ENCODE measurements around the gene KLK14. TPM values are rescaled to one million over a fixed set of nuclear protein-coding genes. Genes with fewer than 3 reads are reported as not detected.

KLK14 gene
- total and polyA plus RNA-seq, 2 of the 8 experiments (the other 6 are each of a cell fraction or from before 2014, with no cell fraction given): 0.09 to 1.2 TPM

DNA sequence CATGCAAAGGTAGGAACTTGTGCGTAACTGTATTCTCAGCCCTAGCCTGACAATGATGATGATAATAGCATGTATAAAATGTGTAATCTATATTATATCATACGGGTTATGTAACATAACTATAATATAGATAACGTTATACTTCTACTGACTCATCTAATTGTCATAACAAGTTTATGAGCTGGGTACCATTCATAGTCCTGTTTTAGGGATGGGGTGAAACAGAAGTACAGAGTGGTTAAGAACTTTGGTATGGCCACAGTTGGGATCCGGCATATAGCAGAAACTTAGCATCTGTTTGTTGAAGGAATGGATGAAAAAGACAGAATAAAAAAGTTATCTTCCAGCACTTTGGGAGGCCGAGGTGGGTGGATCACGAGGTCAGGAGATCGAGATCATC lies 20.3 kb upstream of the KLK14 start:
- Histone ChIP-seq H4K8ac (ENCODE audit: extremely low read depth, insufficient read depth, low read length) (no peak overlapping the region), H4K91ac (replicated peaks; ENCODE audit: insufficient read length, low read length) (no peak overlapping the region), H2BK5ac (ENCODE audit: low read depth, low read length) (no peak overlapping the region), H2AK5ac (ENCODE audit: low read depth, low read length) (no peak overlapping the region), H3K79me1 (ENCODE audit: low read depth, low read length) (peaks cover 6% of the 10 kb centered on the region), H2AFZ (ENCODE audit: low read length) (no peak overlapping the region), H3K9me3 (ENCODE audit: insufficient read depth in 2 of 2, low read depth in 1 of 2, low read length in 1 of 2) (no peaks in the 10 kb centered on the region), H4K5ac (ENCODE audit: insufficient read length, low read depth, low read length) (no peak overlapping the region), H2BK12ac (ENCODE audit: low read depth, low read length) (no peak overlapping the region), H4K20me1 (replicated peaks in 1 of 2; ENCODE audit: control insufficient read depth in 1 of 2, insufficient read depth in 2 of 2, low read length in 2 of 2) (peaks cover 2 to 8% of the 10 kb centered on the region in 2 experiments), H3K14ac (ENCODE audit: insufficient read length) (no peak overlapping the region), H3K23ac (ENCODE audit: insufficient read length) (no peak overlapping the region), H3K27me3 (replicated peaks in 1 of 4; ENCODE audit: control insufficient read depth in 3 of 4, extremely low read depth in 1 of 4, insufficient read depth in 3 of 4, low read length in 3 of 4) (no peaks in the 10 kb centered on the region; a peak in 1 of 7 replicates), H3K23me2 (ENCODE audit: low read depth, low read length) (peaks cover 7% of the 10 kb centered on the region; the same call in 1 of the 2 replicates), H2BK20ac (ENCODE audit: low read length) (no peak overlapping the region), H3K4ac (replicated peaks; ENCODE audit: insufficient read length, low read depth, low read length) (no peak overlapping the region), H3K18ac (ENCODE audit: extremely low read depth, low read length) (no peak overlapping the region), H3K27ac (ENCODE audit: low read depth, low read length) (no peak overlapping the region), H3K9ac (replicated peaks in 1 of 4; ENCODE audit: extremely low read depth in 1 of 4, low read depth in 3 of 4, low read length in 3 of 4) (no peak overlapping the region), H3K36me3 (ENCODE audit: control insufficient read depth in 2 of 4, insufficient read depth in 4 of 4, low read length in 3 of 4) (peaks cover 0 to 7% (median 1%) of the 10 kb centered on the region in 4 experiments; a peak in 4 of 8 replicates), H2BK120ac (replicated peaks; ENCODE audit: low read depth, low read length) (no peak overlapping the region), H3K4me1 (replicated peaks in 1 of 4; ENCODE audit: control insufficient read depth in 3 of 4, insufficient read depth in 4 of 4, low read length in 3 of 4) (peaks cover 0 to 6% (median 0%) of the 10 kb centered on the region in 4 experiments; a peak in 3 of 7 replicates), H3K56ac (replicated peaks; ENCODE audit: insufficient read length, low read depth, low read length) (no peak overlapping the region), H3K79me2 (ENCODE audit: control insufficient read depth in 1 of 2, insufficient read depth in 2 of 2, low read length in 2 of 2) (no peaks in the 10 kb centered on the region), H3K4me2 (ENCODE audit: insufficient read depth in 1 of 2, low read depth in 2 of 2, low read length in 2 of 2) (no peak overlapping the region), H3K4me3 (ENCODE audit: extremely low read depth in 1 of 4, insufficient read depth in 2 of 4, low read depth in 3 of 4, low read length in 4 of 4) (no peak overlapping the region), H2BK15ac (ENCODE audit: low read length) (no peak overlapping the region)
- no peak for FAIRE-seq
- POLR2A ChIA-PET (ENCODE audit: partially characterized antibody): no interaction called here
- 91% methylated on average over 7 of the region's 7 CpGs; no CpG with 5 or more reads in 1 of the 2 experiments for WGBS, 2 experiments (ENCODE audit: extremely low coverage in 1 of 2, insufficient coverage in 1 of 2, insufficient read length in 1 of 2, insufficient replicate concordance in 2 of 2, low coverage in 1 of 2, low lambda C conversion rate in 2 of 2, missing lambda C conversion rate in 1 of 2)
- CTCF ChIA-PET (ENCODE audit: partially characterized antibody): interaction anchor here (1.1 kb wide), 1 partner anchor 86 kb away, joined by 3 read pairs; no protein-coding TSS in a partner anchor
- DNase-seq (ENCODE audit: low read depth in 1 of 2, low spot score in 2 of 2): no peak
- TF ChIP-seq CHD2 (IDR thresholded peaks at IDR 0.05; ENCODE audit: low read length) (no peak), JUN (IDR thresholded peaks at IDR 0.05; ENCODE audit: low read depth, low read length) (no peak), TEAD4 (IDR thresholded peaks at IDR 0.05; ENCODE audit: low read depth, low read length) (no peak), POU5F1 (IDR thresholded peaks at IDR 0.05; ENCODE audit: low read depth, low read length) (no peak), SAP30 (IDR thresholded peaks at IDR 0.05; ENCODE audit: insufficient read depth, insufficient replicate concordance, low read length) (no peak), TAF1 (IDR thresholded peaks at IDR 0.05; ENCODE audit: low read depth, low read length) (no peak), SIRT6 (IDR thresholded peaks at IDR 0.05; ENCODE audit: low read length) (no peak), HDAC2 (IDR thresholded peaks at IDR 0.05; ENCODE audit: borderline replicate concordance in 1 of 2, low read depth in 2 of 2, low read length in 2 of 2) (no peak), TBP (IDR thresholded peaks at IDR 0.05; ENCODE audit: low read depth, low read length) (no peak), BACH1 (IDR thresholded peaks at IDR 0.05; ENCODE audit: low read length) (no peak)
